Measurements from ENCODE around the gene SPTLC1.
A peak's percentile ranks its signal among the peaks of the same experiment; 100 is the strongest.

The SPTLC1 gene

DNA sequence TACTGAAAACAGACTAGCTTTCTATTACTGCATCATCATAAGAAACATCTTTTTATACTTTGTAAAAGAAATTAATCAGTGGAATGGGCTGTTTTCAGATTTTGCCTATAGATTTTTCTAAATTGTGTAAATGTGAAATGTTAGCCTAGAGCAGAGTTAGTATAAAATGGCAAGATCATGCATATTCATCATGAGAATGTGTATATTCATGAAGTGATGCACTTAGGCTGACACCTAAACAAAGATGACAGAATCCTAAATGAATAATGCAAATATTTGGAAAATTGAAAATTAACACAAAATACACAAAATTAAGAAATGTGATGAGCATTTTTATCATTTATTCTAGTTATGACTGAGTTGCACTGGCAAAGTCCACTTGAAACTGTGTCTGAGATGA, 57.2 kb downstream of the SPTLC1 start:
- no peak overlapping the region for H3K4me3 ChIP-seq (ENCODE audit: low read depth, low read length)
- TF ChIP-seq, protein P1, sequence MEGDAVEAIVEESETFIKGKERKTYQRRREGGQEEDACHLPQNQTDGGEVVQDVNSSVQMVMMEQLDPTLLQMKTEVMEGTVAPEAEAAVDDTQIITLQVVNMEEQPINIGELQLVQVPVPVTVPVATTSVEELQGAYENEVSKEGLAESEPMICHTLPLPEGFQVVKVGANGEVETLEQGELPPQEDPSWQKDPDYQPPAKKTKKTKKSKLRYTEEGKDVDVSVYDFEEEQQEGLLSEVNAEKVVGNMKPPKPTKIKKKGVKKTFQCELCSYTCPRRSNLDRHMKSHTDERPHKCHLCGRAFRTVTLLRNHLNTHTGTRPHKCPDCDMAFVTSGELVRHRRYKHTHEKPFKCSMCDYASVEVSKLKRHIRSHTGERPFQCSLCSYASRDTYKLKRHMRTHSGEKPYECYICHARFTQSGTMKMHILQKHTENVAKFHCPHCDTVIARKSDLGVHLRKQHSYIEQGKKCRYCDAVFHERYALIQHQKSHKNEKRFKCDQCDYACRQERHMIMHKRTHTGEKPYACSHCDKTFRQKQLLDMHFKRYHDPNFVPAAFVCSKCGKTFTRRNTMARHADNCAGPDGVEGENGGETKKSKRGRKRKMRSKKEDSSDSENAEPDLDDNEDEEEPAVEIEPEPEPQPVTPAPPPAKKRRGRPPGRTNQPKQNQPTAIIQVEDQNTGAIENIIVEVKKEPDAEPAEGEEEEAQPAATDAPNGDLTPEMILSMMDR (IDR thresholded peaks at IDR 0.05; ENCODE audit: low read depth, low read length): no peak
- DNase-seq (ENCODE audit: low read depth, low spot score): no peak
- in situ Hi-C loops (cut with HindIII; ENCODE audit: low sequenced_read_pairs): no loop called here

DNA sequence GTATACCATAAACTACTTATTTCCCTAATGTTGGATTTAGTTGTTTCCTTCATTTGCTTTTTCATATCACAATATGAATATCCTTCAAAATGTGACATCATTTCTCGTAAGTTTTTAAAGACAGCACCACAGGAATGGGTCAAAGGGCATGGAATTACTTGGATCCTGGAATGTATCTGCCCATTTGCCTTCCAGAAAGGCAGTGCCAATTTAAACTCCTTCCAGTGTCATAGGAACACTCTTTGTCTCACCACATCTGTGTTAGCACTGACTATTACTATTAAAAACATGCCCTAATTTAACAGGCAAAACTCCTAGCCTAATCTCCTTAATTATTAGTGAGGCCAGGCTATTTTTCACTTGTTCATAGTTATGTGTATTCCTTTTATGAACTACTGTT, 58.0 kb downstream of the SPTLC1 start:
- no peak for DNase-seq (ENCODE audit: low read depth, low spot score)
- TF ChIP-seq, protein P1 (IDR thresholded peaks at IDR 0.05; ENCODE audit: low read depth, low read length): no peak
- no peak overlapping the region for H3K4me3 ChIP-seq (ENCODE audit: low read depth, low read length)
- in situ Hi-C loops (cut with HindIII; ENCODE audit: low sequenced_read_pairs): no loop called here

GRCh38 chr9:92055624-92056023, 59.6 kb downstream of the SPTLC1 start:
- TF ChIP-seq, protein P1 (IDR thresholded peaks at IDR 0.05; ENCODE audit: low read depth, low read length): no peak
- in situ Hi-C loops (cut with HindIII; ENCODE audit: low sequenced_read_pairs): no loop called here
- H3K4me3 ChIP-seq (ENCODE audit: low read depth, low read length): no peak overlapping the region
- DNase-seq (ENCODE audit: low read depth, low spot score): no peak

DNA sequence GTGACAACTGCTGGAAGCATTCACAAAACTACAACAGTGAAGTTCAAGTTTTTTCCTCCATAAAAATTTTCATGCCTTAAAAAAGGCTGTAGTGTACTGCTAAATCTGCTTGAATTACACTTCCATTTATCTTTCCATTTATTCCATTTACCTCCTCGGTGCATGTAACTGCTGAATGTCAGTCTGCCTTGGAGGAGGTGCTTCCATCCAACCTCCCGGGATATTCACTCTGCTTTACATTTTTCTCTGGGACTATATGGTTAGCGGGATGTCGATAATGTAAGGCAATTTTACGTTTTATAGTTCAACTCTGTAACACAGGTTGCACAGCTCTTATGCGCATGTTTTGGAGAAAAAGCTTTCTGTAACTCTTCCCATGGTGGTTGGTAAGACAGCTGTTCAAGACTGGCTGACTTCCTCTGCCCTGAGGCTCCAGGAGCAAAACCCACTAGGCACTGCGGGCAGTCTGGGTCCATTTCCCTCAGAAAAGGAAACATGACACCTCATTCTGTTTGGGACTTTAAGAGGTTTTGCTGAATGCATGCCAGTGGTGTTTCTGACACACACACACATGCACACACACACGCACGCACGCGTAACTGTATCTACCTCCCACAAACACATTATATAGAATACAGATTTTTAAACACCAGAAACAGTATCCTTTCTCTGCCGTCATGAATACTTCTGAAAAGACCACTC, 66.1 kb downstream of the SPTLC1 start:
- in situ Hi-C loops (cut with HindIII; ENCODE audit: low sequenced_read_pairs): no loop called here
- TF ChIP-seq, protein P1 (IDR thresholded peaks at IDR 0.05; ENCODE audit: low read depth, low read length): no peak
- H3K4me3 ChIP-seq (ENCODE audit: low read depth, low read length): no peak overlapping the region
- peak; percentile 47 for DNase-seq (ENCODE audit: low read depth, low spot score)

DNA sequence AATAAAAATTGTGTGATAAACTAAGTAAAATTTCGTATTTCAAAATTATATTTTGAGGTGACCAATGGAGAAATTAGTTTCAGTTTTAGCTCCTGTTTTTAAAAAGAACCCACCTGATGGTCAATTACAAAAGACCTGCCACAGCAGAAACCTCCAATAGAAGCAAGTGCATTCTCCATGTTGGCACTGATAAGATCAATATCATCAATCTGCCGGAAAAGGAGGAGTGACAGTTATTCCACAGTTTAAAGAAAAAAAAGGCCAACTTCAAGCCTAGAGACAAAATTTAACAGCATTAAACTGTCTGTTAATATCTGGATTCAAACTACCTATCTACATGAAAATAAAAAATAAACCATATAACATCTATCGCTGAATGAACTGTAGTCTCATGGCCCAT, 67.7 kb downstream of the SPTLC1 start:
- in situ Hi-C loops (cut with HindIII; ENCODE audit: low sequenced_read_pairs): no loop called here
- TF ChIP-seq, protein P1 (IDR thresholded peaks at IDR 0.05; ENCODE audit: low read depth, low read length): no peak
- DNase-seq (ENCODE audit: low read depth, low spot score): no peak
- H3K4me3 ChIP-seq (ENCODE audit: low read depth, low read length): no peak overlapping the region

DNA sequence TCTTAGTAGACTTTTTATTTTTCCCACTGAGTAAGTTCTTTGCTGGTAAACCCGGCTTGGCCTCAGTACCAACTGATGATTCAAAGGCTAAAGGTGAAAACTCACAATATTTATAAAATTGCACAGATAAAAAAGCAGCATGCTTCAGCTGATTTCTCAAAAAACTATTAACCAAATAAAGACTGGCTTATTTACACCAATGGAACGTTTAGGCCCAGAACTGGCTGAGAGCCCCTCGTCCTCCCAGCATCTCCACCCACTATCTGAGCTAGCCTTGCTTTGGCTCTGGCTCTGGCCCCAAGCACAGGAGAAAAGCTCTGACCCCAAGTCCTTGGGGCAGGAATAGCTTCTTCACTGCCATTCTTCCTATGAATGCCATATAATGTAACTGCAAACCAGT, 68.5 kb downstream of the SPTLC1 start:
- TF ChIP-seq, protein P1 (IDR thresholded peaks at IDR 0.05; ENCODE audit: low read depth, low read length): no peak
- no peak overlapping the region for H3K4me3 ChIP-seq (ENCODE audit: low read depth, low read length)
- in situ Hi-C loops (cut with HindIII; ENCODE audit: low sequenced_read_pairs): no loop called here
- no peak for DNase-seq (ENCODE audit: low read depth, low spot score)
